Cardiac muscle cell (in vitro differentiated cells and primary cell): ENCODE data around the gene GRID1. TPM values are rescaled to one million over a fixed set of nuclear protein-coding genes. Genes with fewer than 3 reads are reported as not detected.

Source experiments
- DNase-seq, 2 donors: peaks; one replicate each; pipeline versions ENCODE4 v3.0.0 to v3.0.0-alpha.2; 2010 to 2017; ENCODE audit warnings: low read depth in 1 of 2, low spot score in 1 of 2
- H3K27ac ChIP-seq: fragments of 200-600 bp; sonication (generic); 2 replicates; pipeline ENCODE4 v1.5.1; 2016
- H3K27me3 ChIP-seq: fragments of 200-600 bp; sonication (generic); 2 replicates; pipeline ENCODE4 v1.6.0; 2016; ENCODE audit warnings: control low read depth
- H3K36me3 ChIP-seq: fragments of 200-600 bp; sonication (generic); 2 replicates; pipeline ENCODE4 v1.5.1; 2016; ENCODE audit warnings: control low read depth
- H3K4me1 ChIP-seq: fragments of 200-600 bp; sonication (generic); 2 replicates; pipeline ENCODE4 v1.8.1; 2017; ENCODE audit warnings: low read depth, mild to moderate bottlenecking, mixed run types
- H3K4me3 ChIP-seq: fragments of 200-600 bp; sonication (generic); 2 replicates; pipeline ENCODE4 v1.5.1; 2016; ENCODE audit warnings: mild to moderate bottlenecking
- H3K9me3 ChIP-seq: fragments of 200-600 bp; sonication (generic); 2 replicates; pipeline ENCODE4 v1.5.1; 2017; ENCODE audit warnings: low read depth, mild to moderate bottlenecking, control low read depth
- CTCF ChIP-seq: IDR thresholded peaks from 2 replicates; pipeline ENCODE4 v1.5.1; 2012; ENCODE audit warnings: low read depth, mild to moderate bottlenecking, low read length
- polyA plus RNA-seq: library from polyadenylated mRNA; unstranded; fragments of >200 nt; fragmentation: Nextera tagmentation; extraction: Ambion mirVana; gene quantifications from 2 replicates; pipeline ENCODE4 v1.2.1, GENCODE V29; 2016
- total RNA-seq: library from RNA; depleted of rRNA; stranded (reverse); fragments of >200 nt; gene quantifications from 2 replicates; pipeline ENCODE4 v1.2.3, GENCODE V29; 2016

Gene GRID1
- total and polyA plus RNA-seq, 2 experiments from 2014 or later: 1.5 to 1.6 TPM

- Histone ChIP-seq H3K36me3 (no peaks in the 10 kb centered on the region), H3K4me1 (no peaks in the 10 kb centered on the region), H3K27ac (no peak overlapping the region), H3K9me3 (no peaks in the 10 kb centered on the region), H3K4me3 (no peak overlapping the region), H3K27me3 (peaks cover 80% of the 10 kb centered on the region)
- no peak for DNase-seq
- no peak for TF ChIP-seq CTCF
These were observed 5.1 kb upstream of the GRID1 start for GRCh38 chr10:86371691-86372090.

- Histone ChIP-seq H3K4me1 (no peaks in the 10 kb centered on the region), H3K27me3 (peaks cover 78% of the 10 kb centered on the region), H3K27ac (no peak overlapping the region), H3K36me3 (no peaks in the 10 kb centered on the region), H3K4me3 (no peak overlapping the region), H3K9me3 (no peaks in the 10 kb centered on the region)
- DNase-seq: no peak
- no peak for TF ChIP-seq CTCF
These were observed 4.5 kb upstream of the GRID1 start for GRCh38 chr10:86371116-86371515.

- Histone ChIP-seq H3K27me3 (peaks cover 82% of the 10 kb centered on the region), H3K4me3 (no peak overlapping the region), H3K9me3 (no peaks in the 10 kb centered on the region), H3K27ac (no peak overlapping the region), H3K36me3 (no peaks in the 10 kb centered on the region), H3K4me1 (no peaks in the 10 kb centered on the region)
- no peak for DNase-seq
- no peak for TF ChIP-seq CTCF
These were observed 3.5 kb upstream of the GRID1 start for GRCh38 chr10:86370006-86370585.

GRCh38 chr10:86368987-86369386 is 2.4 kb upstream of the GRID1 start:
- Histone ChIP-seq H3K36me3 (no peaks in the 10 kb centered on the region), H3K9me3 (no peaks in the 10 kb centered on the region), H3K4me1 (no peaks in the 10 kb centered on the region), H3K4me3 (no peak overlapping the region), H3K27me3 (peaks cover 93% of the 10 kb centered on the region), H3K27ac (no peak overlapping the region)
- no peak for DNase-seq
- TF ChIP-seq CTCF: no peak

GRCh38 chr10:86368046-86368445 is 1.5 kb upstream of the GRID1 start:
- H3K4me3 ChIP-seq: no peak overlapping the region
- no peak for TF ChIP-seq CTCF
- H3K27me3 ChIP-seq: peaks cover 97% of the 10 kb centered on the region
- H3K4me1 ChIP-seq: no peaks in the 10 kb centered on the region
- H3K9me3 ChIP-seq: no peaks in the 10 kb centered on the region
- no peaks in the 10 kb centered on the region for H3K36me3 ChIP-seq
- no peak for DNase-seq
- H3K27ac ChIP-seq: no peak overlapping the region
